Stimulated activated CD4-positive, alpha-beta T cell treated with anti-CD3 and anti-CD28 coated beads, Interleukin-1b, Interleukin-23, amount 100 ng/mL, for 24 hours (primary cell): Measurements from ENCODE around the gene LRRC8C.
A peak's percentile ranks its signal among the peaks of the same experiment; 100 is the strongest.

Experiments
- DNase-seq, 4 experiments: peaks; one replicate each; pipeline ENCODE4 v3.0.0-alpha.2; 2020; ENCODE audit warnings: low read depth in 4 of 4, low spot score in 1 of 4

Gene LRRC8C

DNA sequence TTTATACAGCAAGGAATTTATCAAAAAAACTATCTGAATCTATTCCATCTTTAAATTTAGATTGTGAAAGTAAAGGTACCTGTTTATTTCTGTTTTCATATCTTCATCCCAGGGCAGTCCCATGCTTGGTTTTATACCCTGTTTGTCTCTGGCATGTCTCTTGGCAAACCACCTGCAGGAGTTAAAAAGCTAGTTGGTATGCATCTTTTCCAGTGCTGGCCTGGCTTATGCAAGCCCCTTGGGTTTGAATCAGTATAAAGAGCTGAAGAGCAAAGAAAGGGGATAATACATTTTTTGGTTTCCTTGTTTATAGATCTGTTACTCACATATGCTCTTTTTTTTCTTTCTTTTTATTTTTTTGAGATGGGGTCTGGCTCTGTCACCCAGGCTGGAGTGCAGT lies 37.8 kb downstream of the LRRC8C start:
- DNase-seq = no peak

DNA sequence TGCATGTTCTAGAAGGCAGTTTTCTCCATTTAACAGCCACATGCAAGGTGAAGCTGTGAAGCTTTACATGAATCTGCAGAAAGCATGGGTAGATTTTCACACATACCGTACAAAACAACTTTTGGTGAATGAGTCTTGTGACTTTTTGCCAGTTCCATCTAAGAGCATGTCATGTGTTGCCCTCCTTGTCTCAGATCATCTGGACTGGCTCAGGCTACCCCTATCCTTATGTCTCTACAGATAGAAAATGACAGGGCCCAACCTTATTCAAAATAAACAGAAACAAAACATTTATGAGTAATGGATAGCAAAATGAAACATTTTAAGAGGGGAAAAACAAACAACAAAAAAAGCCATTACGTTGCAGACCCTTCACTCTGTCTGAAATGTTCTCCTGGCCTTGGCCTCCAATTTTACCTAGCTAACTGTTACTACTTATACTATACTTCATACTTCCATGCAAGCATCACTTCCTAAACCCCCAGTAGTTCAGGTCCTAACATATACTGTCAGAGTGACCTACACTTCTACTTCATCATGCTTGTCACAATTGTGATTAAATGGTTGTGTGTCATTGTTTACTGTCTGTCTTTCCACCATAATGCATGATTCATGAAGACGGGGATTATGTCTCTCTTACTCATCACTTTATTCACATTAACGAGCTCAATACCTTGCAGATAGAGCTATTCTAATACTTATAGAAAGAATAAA lies 39.0 kb downstream of the LRRC8C start:
- no peak for DNase-seq

DNA sequence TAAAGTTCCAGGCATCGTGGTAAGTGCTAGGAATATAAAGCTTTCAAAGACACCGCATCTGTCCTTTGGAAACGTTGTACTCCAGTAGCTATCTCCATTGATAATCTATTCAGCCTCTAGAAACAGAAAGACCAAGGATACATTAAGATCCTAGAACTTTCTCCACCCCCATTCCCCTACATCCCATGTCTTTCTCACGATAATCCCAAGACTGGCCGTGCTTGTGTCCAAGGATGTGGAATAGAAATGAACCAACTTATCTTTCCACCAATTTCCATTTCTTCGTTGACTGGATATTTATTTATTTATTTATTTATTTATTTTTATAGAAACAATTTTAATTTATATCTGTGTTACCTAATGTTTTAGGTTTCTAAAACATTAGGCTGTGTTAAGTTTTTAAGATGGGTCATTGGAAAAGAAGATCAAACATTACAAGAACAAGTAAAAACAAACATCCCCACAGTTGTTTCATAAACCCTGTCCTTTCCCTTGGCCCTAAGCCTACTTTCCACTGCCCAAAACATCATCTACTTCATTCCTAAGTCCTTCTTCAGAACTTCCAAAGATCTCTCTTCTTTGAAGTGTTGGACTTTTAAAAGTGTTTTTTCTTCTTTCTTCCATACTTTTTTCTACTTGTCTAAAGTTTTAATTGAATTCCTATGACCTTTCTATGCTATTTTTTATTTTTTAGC lies 39.7 kb downstream of the LRRC8C start:
- DNase-seq = no peak

DNA sequence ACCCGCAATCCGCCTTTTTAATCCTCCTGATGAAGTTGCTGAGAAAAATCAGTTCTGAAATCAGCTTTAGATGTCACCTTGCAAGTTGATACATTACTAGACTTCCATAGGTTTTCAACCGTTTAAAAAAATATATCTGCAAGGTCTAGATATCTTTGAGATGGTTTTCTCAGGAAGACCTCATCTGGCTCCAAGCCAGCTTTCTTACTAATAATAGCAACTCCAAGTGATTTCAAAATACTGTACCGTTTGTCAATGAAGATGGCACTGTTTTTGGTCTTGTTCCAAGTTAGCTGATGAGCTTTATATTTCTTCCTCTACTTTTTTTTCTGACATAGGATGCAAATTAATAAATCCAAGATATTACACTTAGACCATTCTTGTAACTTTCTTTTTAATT lies 40.3 kb downstream of the LRRC8C start:
- DNase-seq = no peak

DNA sequence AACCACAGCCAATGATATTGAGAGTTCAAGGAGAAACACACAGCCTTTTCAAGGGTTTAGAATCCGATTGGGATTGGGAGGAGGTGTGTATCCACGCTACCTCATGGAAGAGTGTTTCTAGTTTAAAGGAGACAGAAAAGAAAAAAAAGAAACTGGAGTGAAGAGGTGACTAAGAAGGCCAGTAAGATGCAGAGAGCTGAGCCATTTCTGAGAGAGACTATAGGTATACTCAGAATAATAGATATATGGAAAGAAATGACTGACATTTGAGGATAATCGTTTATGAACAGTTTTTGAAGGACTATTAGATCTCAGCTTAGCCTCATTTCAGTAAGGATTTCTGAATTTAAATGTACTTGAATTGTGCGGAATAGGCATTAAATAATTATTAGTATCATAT lies 42.8 kb downstream of the LRRC8C start:
- no peak for DNase-seq

DNA sequence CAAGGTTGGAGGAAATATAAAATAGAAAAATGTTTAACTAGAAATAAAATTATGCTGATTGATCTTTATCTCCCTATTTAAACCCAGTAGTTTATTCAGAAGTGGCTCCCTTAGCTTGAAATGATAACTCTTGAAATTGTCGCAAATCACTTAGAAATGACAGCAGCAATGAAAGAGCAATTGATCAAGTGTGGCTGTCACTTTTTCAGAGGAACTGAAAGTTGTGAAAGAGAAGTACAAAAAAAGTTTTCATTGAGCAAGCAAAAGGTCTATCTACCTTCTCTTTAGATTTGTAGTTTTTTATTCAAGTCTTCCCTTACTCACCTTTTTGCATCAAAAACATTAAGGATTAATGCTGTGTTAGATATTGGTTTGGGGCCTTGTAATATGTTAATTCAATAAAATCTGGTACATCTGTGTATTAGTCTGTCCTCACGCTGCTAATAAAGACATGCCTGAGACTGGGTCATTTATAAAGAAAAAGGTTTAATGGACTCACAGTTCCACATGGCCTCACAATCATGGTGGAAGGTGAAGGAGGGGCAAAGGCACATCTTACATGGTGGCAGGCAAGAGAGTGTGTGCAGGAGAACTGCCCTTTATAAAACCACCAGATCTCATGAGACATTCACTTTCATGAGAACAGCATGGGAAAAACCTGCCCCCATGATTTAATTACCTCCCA lies 48.3 kb downstream of the LRRC8C start:
- no peak for DNase-seq

DNA sequence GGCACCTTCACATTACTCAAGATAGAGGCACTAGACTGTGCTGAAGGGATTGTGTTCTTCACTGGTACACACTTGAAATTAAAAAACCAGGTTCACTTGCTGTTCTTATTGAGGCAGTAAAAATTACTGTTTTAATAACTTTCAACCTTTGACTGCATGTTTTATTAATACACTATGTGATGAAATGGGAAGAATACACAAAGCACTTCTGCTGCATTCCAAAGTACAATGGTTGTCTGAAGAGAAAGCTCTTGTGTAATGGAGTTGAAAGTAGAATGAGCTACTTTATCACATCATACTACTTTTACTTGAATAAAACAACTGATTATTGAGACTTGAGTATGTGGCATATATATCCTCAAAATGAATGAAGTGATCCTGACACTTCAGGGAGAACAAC lies 49.7 kb downstream of the LRRC8C start:
- DNase-seq = no peak

DNA sequence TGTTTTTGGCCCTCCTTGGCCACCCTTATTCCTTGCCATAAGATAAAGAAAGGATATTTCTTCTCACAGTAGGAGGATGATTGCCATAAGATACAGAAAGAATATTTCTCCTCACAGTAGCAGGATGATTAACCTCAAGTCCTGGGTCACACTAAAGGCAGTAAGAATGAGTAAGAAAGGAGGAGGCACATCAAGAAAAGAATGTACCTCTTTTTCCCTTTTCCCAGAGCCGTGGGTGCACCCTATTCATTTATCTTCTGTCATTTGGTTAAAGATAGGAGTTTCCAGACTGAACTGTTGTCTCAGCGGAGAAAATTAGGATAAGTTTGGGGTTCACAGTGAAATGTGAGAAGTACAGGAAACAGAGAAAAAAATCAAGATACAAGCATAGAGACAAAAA lies 52.5 kb downstream of the LRRC8C start:
- no peak for DNase-seq

DNA sequence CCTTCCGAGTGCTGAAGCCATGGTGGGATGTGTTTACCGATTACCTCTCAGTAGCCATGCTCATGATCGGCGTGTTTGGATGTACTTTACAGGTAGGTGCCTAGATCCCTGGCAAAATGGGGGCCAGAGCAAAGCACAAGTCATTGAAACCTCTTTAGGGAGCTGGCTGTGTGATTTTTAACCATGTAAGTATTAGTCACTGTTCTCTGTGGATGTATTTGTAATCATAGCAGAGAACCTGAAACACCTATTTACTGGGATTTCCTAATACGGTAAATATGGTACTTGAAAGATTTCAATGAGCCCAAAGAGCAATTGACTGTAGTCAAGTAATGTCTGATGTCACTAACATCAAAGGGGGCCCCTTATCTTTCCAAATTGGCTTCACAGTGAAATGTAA lies 53.6 kb downstream of the LRRC8C start:
- no peak for DNase-seq

DNA sequence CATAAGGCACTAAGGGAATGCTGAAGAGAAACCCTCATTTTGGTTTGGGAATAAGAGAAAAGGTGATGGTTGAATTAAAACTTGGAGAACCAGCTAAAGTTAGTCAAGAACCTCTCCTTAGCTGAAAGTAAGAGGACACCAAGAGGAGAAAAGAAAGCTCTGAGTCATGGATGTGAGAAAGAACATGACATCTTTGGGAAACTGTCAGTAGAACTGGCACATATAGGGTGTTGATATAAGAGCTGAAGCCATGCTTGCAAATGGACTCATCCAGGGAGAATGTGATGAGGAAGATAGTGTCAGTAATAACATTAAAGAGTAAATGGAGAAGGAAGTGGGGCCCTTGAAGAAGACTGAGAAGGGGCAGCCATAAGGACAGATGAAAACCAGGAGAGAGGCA lies 54.3 kb downstream of the LRRC8C start:
- no peak for DNase-seq

DNA sequence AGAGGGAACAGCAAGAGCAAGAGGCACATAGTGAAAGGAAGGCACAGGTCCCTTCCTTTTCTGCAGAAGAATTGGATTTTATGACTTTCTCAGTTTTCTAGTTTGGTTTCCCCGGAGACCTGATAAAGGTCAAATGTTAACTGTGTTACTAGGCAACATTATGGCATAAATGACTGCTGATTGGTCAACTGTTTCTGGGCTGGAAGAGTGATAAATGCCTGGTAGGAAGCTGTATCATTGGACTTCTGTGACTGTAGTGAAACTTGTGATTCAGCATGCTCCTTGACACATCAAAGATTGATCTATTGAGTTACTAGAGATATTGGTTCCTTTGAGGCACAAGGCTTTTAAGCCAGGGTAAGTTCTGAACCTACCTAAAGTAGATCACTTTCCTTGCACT lies 55.7 kb downstream of the LRRC8C start:
- DNase-seq = no peak

DNA sequence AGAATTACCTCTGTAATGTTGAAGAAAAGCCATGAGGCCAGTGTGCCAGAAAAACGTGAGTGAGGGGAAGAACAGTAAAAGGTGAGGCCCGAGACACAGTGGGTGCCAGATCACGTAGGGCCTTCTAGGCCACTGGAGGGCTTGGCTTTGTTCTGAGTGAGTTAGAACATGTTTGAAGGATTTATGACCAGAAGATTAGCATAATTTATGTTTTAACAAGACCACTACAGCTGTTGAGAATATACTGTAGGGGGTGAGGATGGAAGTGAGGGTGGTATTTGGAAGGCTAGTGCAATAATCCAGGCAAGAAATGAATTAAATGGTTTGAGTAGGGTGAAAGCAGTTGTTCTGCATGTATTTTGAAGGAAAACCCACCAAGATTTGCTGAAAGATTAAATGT lies 56.3 kb downstream of the LRRC8C start:
- DNase-seq = no peak

DNA sequence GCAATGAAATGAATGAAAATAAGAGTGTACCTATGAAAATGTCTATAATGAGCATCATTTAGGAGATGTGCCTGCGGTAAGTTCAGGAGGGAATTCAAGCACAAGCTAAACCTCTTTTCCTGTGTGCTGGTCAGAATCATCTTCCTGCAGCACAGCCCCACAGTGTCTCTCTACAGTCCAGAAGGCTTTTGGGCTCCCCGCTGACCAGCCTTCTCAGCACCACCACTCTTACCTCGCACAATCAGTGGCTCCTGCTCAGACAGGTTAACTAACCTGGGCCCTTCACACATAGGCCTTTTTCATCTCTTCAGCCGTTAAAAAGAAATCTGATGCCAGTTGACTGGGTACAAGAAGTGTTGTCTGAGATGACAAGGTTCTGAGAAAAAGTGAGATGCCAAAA lies 57.7 kb downstream of the LRRC8C start:
- DNase-seq = no peak

DNA sequence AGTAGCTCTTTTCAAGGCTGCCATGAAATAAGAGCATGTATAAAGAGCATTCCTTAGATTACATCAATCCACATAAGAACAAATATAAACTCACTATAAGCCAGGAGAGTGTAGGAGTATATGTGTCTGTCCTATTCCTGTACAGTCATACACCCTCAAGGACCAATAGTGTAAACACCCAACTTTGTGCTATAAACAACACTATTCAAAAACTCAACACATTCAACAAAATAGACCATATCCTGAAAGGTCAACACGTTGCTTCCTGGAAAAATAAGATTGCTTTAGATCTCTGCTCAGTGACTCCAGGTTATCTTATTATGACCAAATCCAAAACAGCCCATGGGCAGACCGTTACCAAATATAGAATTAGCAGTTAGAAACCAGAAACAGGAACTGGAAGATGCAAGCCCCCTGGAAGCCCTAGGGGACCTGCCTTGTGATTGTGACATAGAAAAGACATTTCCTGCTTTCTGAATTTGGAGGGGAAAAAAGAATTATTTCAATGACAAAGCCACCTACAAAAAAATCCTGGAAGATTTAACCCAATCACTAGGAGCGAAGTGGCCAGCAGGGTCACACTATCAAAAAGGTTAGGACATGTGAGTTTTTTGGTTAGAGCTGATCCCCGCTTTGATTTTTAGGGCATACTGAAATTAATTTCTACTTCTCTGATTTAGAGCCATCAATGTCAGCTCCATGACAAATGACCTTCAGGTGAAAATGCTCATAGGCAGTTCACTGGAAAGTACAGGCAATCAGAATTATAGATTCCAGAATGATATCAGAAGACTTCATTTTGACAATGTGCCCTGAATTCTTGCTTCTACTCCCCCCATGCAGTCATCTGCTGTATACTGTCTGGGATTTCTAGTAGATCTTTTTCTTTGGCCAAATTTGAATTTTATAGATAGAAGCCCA lies 59.9 kb downstream of the LRRC8C start:
- DNase-seq = no peak

DNA sequence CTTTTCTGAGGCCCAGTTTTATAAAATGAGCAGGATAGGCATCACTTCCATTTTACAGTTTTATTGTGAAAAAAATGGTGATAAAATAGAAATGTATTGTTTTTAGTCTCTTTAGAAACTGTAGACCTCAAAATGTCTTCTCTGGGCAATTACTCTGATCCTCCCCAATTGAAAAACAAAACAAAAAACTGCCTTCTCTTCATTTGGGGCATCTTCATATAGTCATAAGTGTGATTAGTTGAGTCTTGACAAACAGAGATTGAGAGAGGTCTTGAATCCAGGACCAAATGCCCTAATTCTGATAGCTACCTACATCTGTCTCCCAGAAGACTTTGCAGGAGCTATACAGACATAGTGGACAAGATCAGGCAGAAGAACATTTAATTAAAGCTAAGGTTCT lies 62.9 kb downstream of the LRRC8C start:
- DNase-seq = no peak

DNA sequence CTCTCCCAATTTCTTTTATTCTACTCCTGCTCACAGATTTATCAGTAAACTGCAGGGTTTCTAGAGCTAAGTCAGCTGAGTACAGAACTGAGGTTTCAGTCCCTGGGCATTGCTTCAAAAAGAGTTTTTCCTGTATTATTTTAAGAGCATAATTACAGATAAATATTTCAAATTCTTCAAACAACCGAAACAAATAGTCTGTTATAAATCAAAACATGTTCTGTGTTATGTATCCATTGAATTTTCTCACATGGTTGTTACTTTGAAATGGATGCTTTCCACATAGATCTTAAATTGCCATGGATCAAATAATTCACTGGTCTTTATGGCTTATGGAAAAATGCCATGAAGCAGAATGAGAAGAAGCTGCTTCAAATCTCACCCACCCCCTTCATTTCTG lies 64.5 kb downstream of the LRRC8C start:
- no peak for DNase-seq

DNA sequence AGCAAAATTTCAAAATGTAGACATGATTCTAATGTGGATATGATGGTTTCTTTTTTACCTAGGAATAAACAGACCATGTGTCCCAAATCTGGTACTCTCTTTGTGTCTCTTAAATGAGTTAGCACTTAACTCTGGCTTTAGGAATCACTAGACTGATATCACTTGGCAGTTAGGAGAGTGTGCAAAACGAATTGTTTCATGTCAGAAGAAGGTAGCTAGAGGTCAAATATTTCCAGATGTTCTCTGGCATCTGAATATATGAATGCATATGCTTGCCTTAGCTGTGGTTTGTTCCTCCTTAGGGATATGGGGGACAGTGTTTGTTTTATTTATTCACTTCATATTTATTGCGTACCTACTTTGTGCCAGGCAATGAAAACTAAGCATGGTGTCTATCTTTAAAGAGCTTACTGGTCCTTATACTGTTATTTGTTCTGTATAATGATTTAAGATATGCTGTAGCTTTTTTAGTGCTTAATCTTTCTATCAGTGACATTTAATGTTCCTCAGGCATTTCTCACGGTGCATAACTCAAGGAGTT lies 65.2 kb downstream of the LRRC8C start:
- DNase-seq = no peak

DNA sequence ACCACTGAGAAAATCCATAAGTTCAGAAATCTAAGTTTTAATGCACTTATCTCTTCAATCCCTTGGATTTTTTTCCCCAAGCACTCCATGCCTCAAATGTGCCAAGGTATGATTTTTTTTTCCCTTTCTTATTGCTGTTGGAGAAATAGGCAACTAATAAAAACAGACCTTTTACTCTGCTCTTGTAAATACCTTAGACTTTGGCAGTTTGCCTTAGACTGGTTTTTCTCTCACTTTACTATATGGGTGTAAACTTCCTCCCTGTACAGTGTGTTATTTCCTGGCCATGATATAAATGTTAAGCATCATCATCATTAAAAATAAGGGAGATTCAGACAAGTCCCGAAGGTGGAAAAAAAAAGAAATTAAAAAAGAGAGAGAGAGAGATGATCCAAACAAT lies 65.7 kb downstream of the LRRC8C start:
- DNase-seq = no peak

DNA sequence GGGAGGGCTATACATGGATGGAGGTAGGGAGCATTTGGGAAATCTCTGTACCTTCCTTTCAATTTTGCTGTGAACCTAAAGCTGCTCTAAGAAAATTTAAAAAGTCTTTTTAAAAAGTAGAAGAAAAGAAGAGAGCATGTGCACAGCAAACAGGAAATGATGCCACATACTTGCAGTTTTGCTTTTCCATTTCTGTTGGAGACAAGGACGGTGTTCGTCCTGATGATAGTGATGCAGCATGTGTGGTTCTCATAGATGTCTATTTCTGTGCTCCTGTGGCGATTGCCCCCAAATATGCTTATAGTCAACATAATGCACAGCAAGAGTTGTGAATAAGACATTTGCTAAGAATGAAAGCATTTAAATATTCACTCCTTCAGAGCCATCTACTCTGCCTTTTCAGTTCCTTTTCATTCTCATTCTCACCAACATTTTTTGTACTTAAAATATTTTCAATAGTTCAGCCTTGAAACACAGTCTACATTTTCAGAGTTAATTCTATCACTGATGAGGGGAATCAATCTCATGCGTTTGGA lies 66.6 kb downstream of the LRRC8C start:
- no peak for DNase-seq

DNA sequence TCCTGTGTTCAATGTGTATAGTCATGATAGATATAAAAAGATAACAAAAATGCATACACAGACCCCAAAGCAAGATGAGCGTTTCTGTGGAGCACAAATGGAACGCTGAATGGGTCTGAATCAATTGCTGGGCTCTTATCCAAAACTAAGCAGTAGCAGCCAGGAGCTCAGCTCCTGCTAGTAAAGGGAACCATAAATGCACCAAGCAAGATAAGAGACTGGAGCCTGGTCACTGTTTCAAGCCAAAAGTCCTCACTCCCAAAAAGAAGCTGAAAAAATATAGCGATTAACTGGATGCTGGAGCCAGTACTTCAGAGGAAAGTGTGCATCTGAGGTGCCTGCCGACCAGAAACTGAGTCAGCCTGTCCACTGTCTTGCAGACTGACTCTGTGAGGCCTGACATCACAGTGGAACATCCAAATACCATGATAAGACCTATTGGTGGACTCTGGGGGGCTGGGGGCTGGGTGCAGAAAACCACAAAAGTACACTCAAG lies 68.9 kb downstream of the LRRC8C start:
- peak in 1 of 4 experiments; percentile 18 for DNase-seq
